Epithelial cell of esophagus (primary cell): ENCODE data around the gene SAAL1.

Experiments used
- DNase-seq: peaks from one replicate; pipeline ENCODE4 v3.0.0; 2010; ENCODE audit warnings: low read depth
- H3K4me3 ChIP-seq: 2 replicates; pipeline ENCODE4 v1.5.1; 2011; ENCODE audit warnings: mild to moderate bottlenecking, low read length, control low read depth
- CTCF ChIP-seq: IDR thresholded peaks from 2 replicates; pipeline ENCODE4 v1.5.1; 2011; ENCODE audit warnings: low read depth, mild to moderate bottlenecking, low read length, control low read depth, inconsistent platforms; ENCODE audit not compliant: insufficient read depth; ENCODE audit errors: missing control alignments

Gene SAAL1

DNA sequence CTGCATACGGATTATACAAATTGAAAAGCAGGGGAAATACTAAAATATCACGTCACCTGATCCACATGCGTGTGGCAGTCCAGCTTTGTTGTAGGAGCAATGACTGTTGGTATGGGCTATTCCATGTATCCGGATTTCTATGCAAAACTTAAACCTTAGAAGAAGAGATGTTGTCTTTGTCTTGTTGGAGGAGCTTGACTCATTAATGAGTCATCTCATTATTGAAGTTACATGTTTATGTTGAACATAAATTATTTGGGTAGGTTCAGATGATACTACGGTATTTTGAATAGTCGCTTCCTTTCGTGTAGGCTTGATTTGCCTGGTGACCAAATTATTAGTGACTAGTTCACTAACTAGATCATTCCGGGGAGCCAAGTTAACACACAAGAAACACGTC is 806 bp upstream of the SAAL1 start:
- no peak for TF ChIP-seq CTCF
- H3K4me3 ChIP-seq, result no peak overlapping the region
- peak; percentile 41 for DNase-seq

DNA sequence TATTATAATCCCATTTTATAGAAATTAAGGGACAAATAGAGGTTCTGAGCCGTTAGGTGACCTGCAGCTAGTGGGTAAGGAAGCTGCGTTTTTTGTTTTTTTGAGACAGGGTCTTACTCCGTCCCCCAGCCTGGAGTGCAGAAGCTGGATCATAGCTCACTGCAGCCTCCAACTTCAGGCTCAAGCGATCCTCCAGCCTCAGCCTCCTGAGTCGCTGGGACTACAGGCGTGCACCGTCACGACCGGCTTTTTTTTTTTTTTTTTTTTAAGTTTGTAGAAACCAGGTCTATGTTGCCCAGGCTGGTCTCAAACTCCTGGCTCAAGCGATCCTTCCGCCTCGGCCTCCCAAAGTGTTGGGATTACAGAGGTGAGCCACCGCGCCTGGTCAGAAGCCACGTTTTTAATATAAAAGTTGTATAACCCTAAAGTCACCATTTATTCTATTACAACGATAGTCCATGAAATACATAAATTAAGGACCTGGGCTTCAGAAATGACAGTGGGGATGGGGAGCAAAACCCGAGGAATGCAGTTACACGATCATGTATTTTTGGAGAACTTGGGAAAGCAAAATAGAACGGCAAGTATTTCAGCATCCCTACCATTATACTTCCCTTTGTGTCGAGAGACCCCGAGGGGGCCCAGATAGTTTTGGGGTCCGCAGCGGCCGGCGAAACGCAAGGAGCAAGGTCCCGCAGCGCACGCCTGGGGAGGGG is 638 bp downstream of the SAAL1 start:
- H3K4me3 ChIP-seq, result peak overlapping the region; percentile 94
- TF ChIP-seq CTCF, result no peak
- no peak for DNase-seq

DNA sequence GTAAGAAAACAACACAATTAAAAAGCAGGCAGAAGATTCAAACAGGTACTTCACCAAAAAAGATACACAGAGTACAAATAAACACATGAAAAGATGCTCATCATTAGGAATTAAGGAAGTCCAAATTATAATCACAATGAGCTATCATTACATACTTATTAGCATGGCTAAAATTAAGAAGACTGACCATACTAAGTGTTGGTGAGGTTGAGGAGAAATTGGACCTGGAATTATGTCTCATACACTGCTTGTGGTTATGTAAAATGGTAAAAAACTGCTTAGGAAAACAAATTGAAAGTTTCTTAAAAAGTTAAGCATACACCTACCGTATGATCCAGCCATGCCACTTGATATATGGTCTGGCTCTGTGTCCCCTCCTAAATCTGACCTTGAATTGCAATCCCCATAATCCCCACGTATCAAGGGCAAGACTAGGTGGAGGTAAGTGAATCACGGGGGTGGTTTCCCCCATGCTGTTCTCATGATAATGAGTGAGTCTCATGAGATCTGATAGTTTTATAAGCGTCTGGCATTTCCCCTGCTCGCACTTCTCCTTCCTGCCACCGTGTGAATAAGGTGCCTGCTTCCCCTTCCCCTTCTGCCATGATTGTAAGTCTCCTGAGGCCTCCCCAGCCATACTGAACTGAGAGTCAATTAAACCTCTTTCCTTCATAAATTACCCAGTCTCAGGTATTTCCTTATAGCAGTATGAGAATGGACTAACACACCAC is 4.8 kb downstream of the SAAL1 start:
- DNase-seq, result no peak
- H3K4me3 ChIP-seq, result no peak overlapping the region

GRCh38 chr11:18093959-18094358 is 11.9 kb downstream of the SAAL1 start:
- no peak for DNase-seq
- no peak for TF ChIP-seq CTCF
- no peak overlapping the region for H3K4me3 ChIP-seq

More for the DNA sequence above, 4.8 kb downstream of the SAAL1 start:
- TF ChIP-seq CTCF, result no peak

GRCh38 chr11:18091731-18092130 is 14.2 kb downstream of the SAAL1 start:
- no peak overlapping the region for H3K4me3 ChIP-seq
- DNase-seq, result no peak
- TF ChIP-seq CTCF, result no peak

GRCh38 chr11:18088966-18089365 is 16.9 kb downstream of the SAAL1 start:
- TF ChIP-seq CTCF, result no peak
- no peak overlapping the region for H3K4me3 ChIP-seq
- no peak for DNase-seq

- no peak overlapping the region for H3K4me3 ChIP-seq
- no peak for DNase-seq
- TF ChIP-seq CTCF, result no peak
Measured at GRCh38 chr11:18088366-18088765, 17.5 kb downstream of the SAAL1 start.
